ENCODE data around the gene OSBPL1A.
A peak's percentile ranks its signal among the peaks of the same experiment; 100 is the strongest.

OSBPL1A gene

GRCh38 chr18:24397694-24398368, at the start of gene OSBPL1A:
Gene OSBPL1A, minus strand, starts transcription at chr18:24397824. Its CDS starts 20,291 bp downstream, at chr18:24377533.
- peak; percentile 42 to 79 (median 65) for DNase-seq (ENCODE audit: low read depth in 4 of 4, low spot score in 1 of 4)

- no peak for DNase-seq (ENCODE audit: low read depth in 4 of 4, low spot score in 1 of 4)
Observed at GRCh38 chr18:24446953-24447538, 49.4 kb upstream of the OSBPL1A start.

- DNase-seq (ENCODE audit: low read depth in 4 of 4, low spot score in 1 of 4): no peak
Observed at GRCh38 chr18:24446453-24446852, 48.8 kb upstream of the OSBPL1A start.

GRCh38 chr18:24443870-24444269, 46.2 kb upstream of the OSBPL1A start:
- no peak for DNase-seq (ENCODE audit: low read depth in 4 of 4, low spot score in 1 of 4)

GRCh38 chr18:24436939-24437338, 39.3 kb upstream of the OSBPL1A start:
- DNase-seq (ENCODE audit: low read depth in 4 of 4, low spot score in 1 of 4): no peak

GRCh38 chr18:24432618-24433017, 35.0 kb upstream of the OSBPL1A start:
- no peak for DNase-seq (ENCODE audit: low read depth in 4 of 4, low spot score in 1 of 4)

GRCh38 chr18:24429188-24429587, 31.6 kb upstream of the OSBPL1A start:
- DNase-seq (ENCODE audit: low read depth in 4 of 4, low spot score in 1 of 4): no peak

GRCh38 chr18:24428709-24429108, 31.1 kb upstream of the OSBPL1A start:
- no peak for DNase-seq (ENCODE audit: low read depth in 4 of 4, low spot score in 1 of 4)

- DNase-seq (ENCODE audit: low read depth in 4 of 4, low spot score in 1 of 4): no peak
Observed at GRCh38 chr18:24427484-24427883, 29.9 kb upstream of the OSBPL1A start.

GRCh38 chr18:24426398-24427294, 29.0 kb upstream of the OSBPL1A start, which contains the start of gene IMPACT:
Gene IMPACT, plus strand, starts transcription at chr18:24426670. Its CDS starts 87 bp downstream, at chr18:24426757.
- peak; percentile 45 to 69 (median 66) for DNase-seq (ENCODE audit: low read depth in 4 of 4, low spot score in 1 of 4)

GRCh38 chr18:24426073-24426397, 28.4 kb upstream of the OSBPL1A start:
- peak in 2 of 4 experiments; percentile 3 to 7 for DNase-seq (ENCODE audit: low read depth in 4 of 4, low spot score in 1 of 4)

- DNase-seq (ENCODE audit: low read depth in 4 of 4, low spot score in 1 of 4): no peak
Observed at GRCh38 chr18:24421831-24422230, 24.2 kb upstream of the OSBPL1A start.

GRCh38 chr18:24420551-24420950, 22.9 kb upstream of the OSBPL1A start:
- DNase-seq (ENCODE audit: low read depth in 4 of 4, low spot score in 1 of 4): no peak

- no peak for DNase-seq (ENCODE audit: low read depth in 4 of 4, low spot score in 1 of 4)
Observed at GRCh38 chr18:24417480-24417879, 19.9 kb upstream of the OSBPL1A start.

- peak in 1 of 4 experiments; percentile 19 for DNase-seq (ENCODE audit: low read depth in 4 of 4, low spot score in 1 of 4)
Observed at GRCh38 chr18:24414349-24415003, 16.9 kb upstream of the OSBPL1A start.

GRCh38 chr18:24413148-24413547, 15.5 kb upstream of the OSBPL1A start:
- DNase-seq (ENCODE audit: low read depth in 4 of 4, low spot score in 1 of 4): no peak

GRCh38 chr18:24408496-24408895, 10.9 kb upstream of the OSBPL1A start:
- DNase-seq (ENCODE audit: low read depth in 4 of 4, low spot score in 1 of 4): no peak

- no peak for DNase-seq (ENCODE audit: low read depth in 4 of 4, low spot score in 1 of 4)
Observed at GRCh38 chr18:24404591-24404990, 7.0 kb upstream of the OSBPL1A start.

GRCh38 chr18:24403076-24403475, 5.5 kb upstream of the OSBPL1A start:
- DNase-seq (ENCODE audit: low read depth in 4 of 4, low spot score in 1 of 4): no peak

GRCh38 chr18:24402209-24402785, 4.7 kb upstream of the OSBPL1A start:
- DNase-seq (ENCODE audit: low read depth in 4 of 4, low spot score in 1 of 4): no peak

- DNase-seq (ENCODE audit: low read depth in 4 of 4, low spot score in 1 of 4): no peak
Observed at GRCh38 chr18:24400587-24400986, 3.0 kb upstream of the OSBPL1A start.

Data from stimulated activated CD4-positive, alpha-beta T cell treated with anti-CD3 and anti-CD28 coated beads, Interleukin-1b, Interleukin-23, amount 100 ng/mL, for 24 hours (primary cell).